SK-N-SH treated with all-trans-retinoic acid at 6 μM for 48 hours (cell line): ENCODE results near the gene HAVCR2.

Experiments
- ATAC-seq: fragments of 200-7000 bp; cut with Tn5 transposase; 3 replicates; pipeline ENCODE4 v1.9.1; 2020; ENCODE audit warnings: mild to moderate bottlenecking, moderate library complexity
- ARNTL ChIP-seq: fragments of 450-650 bp; formaldehyde crosslinking; IDR thresholded peaks from 2 replicates; pipeline ENCODE4 v1.5.0; 2020; ENCODE audit warnings: low read depth, mild to moderate bottlenecking, moderate library complexity, borderline replicate concordance
- BACH2 ChIP-seq: fragments of 250-450 bp; sonication (Bioruptor Pico); IDR thresholded peaks from 2 replicates; pipeline ENCODE4 v1.9.0; 2021; ENCODE audit warnings: mild to moderate bottlenecking, borderline replicate concordance
- CSDC2 ChIP-seq: fragments of 250-450 bp; sonication (Bioruptor Pico); IDR thresholded peaks from 2 replicates; pipeline ENCODE4 v1.5.0; 2020; ENCODE audit warnings: mild to moderate bottlenecking, moderate library complexity
- ESRRG ChIP-seq: fragments of 250-450 bp; sonication (Bioruptor Pico); IDR thresholded peaks from 2 replicates; pipeline ENCODE4 v1.6.1; 2021; ENCODE audit warnings: mild to moderate bottlenecking
- GLIS3 ChIP-seq: fragments of 250-450 bp; sonication (Bioruptor Pico); IDR thresholded peaks from 2 replicates; pipeline ENCODE4 v1.5.0; 2020; ENCODE audit warnings: mild to moderate bottlenecking, moderate library complexity
- OSR1 ChIP-seq: fragments of 250-450 bp; sonication (Bioruptor Pico); IDR thresholded peaks from 2 replicates; pipeline ENCODE4 v1.8.0; 2022; ENCODE audit warnings: moderate library complexity, mild to moderate bottlenecking, inconsistent platforms
- PATZ1 ChIP-seq: fragments of 250-450 bp; sonication (Bioruptor Pico); IDR thresholded peaks from 2 replicates; pipeline ENCODE4 v1.8.0; 2020; ENCODE audit warnings: mild to moderate bottlenecking, moderate library complexity, borderline replicate concordance
- POU6F1 ChIP-seq: fragments of 250-450 bp; sonication (Bioruptor Pico); IDR thresholded peaks from 2 replicates; pipeline ENCODE4 v1.8.0; 2021; ENCODE audit warnings: low read depth, mild to moderate bottlenecking, moderate library complexity, borderline replicate concordance
- PPARA ChIP-seq: fragments of 250-450 bp; sonication (Bioruptor Pico); IDR thresholded peaks from 2 replicates; pipeline ENCODE4 v1.5.0; 2020; ENCODE audit warnings: mild to moderate bottlenecking, borderline replicate concordance
- RARB ChIP-seq: fragments of 250-450 bp; sonication (Bioruptor Pico); IDR thresholded peaks from 2 replicates; pipeline ENCODE4 v1.8.0; 2021; ENCODE audit warnings: mild to moderate bottlenecking, moderate library complexity
- SNAI2 ChIP-seq: fragments of 250-450 bp; sonication (Bioruptor Pico); IDR thresholded peaks from 2 replicates; pipeline ENCODE4 v1.5.0; 2020; ENCODE audit warnings: mild to moderate bottlenecking, moderate library complexity
- TCF4 ChIP-seq: fragments of 250-450 bp; sonication (Bioruptor Pico); IDR thresholded peaks from 2 replicates; pipeline ENCODE4 v1.8.0; 2021; ENCODE audit warnings: mild to moderate bottlenecking, moderate library complexity, borderline replicate concordance
- TOX ChIP-seq: fragments of 250-450 bp; sonication (Bioruptor Pico); IDR thresholded peaks from 2 replicates; pipeline ENCODE4 v1.8.0; 2021; ENCODE audit warnings: mild to moderate bottlenecking, moderate library complexity, borderline replicate concordance
- TSHZ2 ChIP-seq: fragments of 250-450 bp; sonication (Bioruptor Pico); IDR thresholded peaks from 2 replicates; pipeline ENCODE4 v1.5.0; 2020; ENCODE audit warnings: mild to moderate bottlenecking, moderate library complexity
- ZC3H10 ChIP-seq: fragments of 250-450 bp; sonication (Bioruptor Pico); IDR thresholded peaks from 2 replicates; pipeline ENCODE4 v1.5.1; 2021; ENCODE audit warnings: mild to moderate bottlenecking, moderate library complexity
- ZFP3 ChIP-seq: fragments of 250-450 bp; sonication (Bioruptor Pico); IDR thresholded peaks from 2 replicates; pipeline ENCODE4 v1.5.0; 2020; ENCODE audit warnings: mild to moderate bottlenecking, moderate library complexity
- ZFP30 ChIP-seq: fragments of 450-650 bp; formaldehyde crosslinking; IDR thresholded peaks from 2 replicates; pipeline ENCODE4 v1.5.0; 2022; ENCODE audit warnings: mild to moderate bottlenecking, moderate library complexity
- ZNF565 ChIP-seq: fragments of 450-650 bp; formaldehyde crosslinking; conservative IDR thresholded peaks from 2 replicates; pipeline ENCODE4 v1.5.0; 2020; ENCODE audit warnings: low read depth, mild to moderate bottlenecking, moderate library complexity
- ZNF70 ChIP-seq: fragments of 450-650 bp; formaldehyde crosslinking; IDR thresholded peaks from 2 replicates; pipeline ENCODE4 v1.5.0; 2020; ENCODE audit warnings: mild to moderate bottlenecking, moderate library complexity
- ZNF8 ChIP-seq: fragments of 450-650 bp; formaldehyde crosslinking; IDR thresholded peaks from 2 replicates; pipeline ENCODE4 v1.5.0; 2020; ENCODE audit warnings: mild to moderate bottlenecking, moderate library complexity
- TF ChIP-seq, protein P1 (sequence below): fragments of 250-450 bp; sonication (Bioruptor Pico); IDR thresholded peaks from 2 replicates; pipeline ENCODE4 v1.5.1; 2021; ENCODE audit warnings: mild to moderate bottlenecking, moderate library complexity

Gene HAVCR2

GRCh38 chr5:157121709-157122108 lies 12.9 kb upstream of the HAVCR2 start:
- TF ChIP-seq ZC3H10 (CRISPR knock-in tag), result no peak
- TF ChIP-seq ZNF565 (CRISPR knock-in tag), result no peak
- TF ChIP-seq ZNF8 (CRISPR knock-in tag), result no peak
- TF ChIP-seq, protein P1, sequence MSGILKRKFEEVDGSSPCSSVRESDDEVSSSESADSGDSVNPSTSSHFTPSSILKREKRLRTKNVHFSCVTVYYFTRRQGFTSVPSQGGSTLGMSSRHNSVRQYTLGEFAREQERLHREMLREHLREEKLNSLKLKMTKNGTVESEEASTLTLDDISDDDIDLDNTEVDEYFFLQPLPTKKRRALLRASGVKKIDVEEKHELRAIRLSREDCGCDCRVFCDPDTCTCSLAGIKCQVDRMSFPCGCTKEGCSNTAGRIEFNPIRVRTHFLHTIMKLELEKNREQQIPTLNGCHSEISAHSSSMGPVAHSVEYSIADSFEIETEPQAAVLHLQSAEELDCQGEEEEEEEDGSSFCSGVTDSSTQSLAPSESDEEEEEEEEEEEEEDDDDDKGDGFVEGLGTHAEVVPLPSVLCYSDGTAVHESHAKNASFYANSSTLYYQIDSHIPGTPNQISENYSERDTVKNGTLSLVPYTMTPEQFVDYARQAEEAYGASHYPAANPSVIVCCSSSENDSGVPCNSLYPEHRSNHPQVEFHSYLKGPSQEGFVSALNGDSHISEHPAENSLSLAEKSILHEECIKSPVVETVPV (CRISPR knock-in tag), result no peak
- TF ChIP-seq ZFP3 (CRISPR knock-in tag), result no peak
- TF ChIP-seq SNAI2, result no peak
- no peak for TF ChIP-seq TOX (CRISPR knock-in tag)
- TF ChIP-seq OSR1 (CRISPR knock-in tag), result no peak
- no peak for TF ChIP-seq POU6F1 (CRISPR knock-in tag)
- TF ChIP-seq RARB (CRISPR knock-in tag), result no peak
- ATAC-seq, result no peak

- ATAC-seq, result no peak
- no peak for TF ChIP-seq PPARA
- no peak for TF ChIP-seq TSHZ2 (CRISPR knock-in tag)
- TF ChIP-seq, protein P1 (CRISPR knock-in tag), result no peak
- no peak for TF ChIP-seq GLIS3 (CRISPR knock-in tag)
- TF ChIP-seq PATZ1 (CRISPR knock-in tag), result no peak
- no peak for TF ChIP-seq ZFP30 (CRISPR knock-in tag)
- TF ChIP-seq ZNF70 (CRISPR knock-in tag), result no peak
- TF ChIP-seq ZNF8 (CRISPR knock-in tag), result no peak
- no peak for TF ChIP-seq BACH2 (CRISPR knock-in tag)
- no peak for TF ChIP-seq TOX (CRISPR knock-in tag)
- no peak for TF ChIP-seq CSDC2
- no peak for TF ChIP-seq SNAI2
- no peak for TF ChIP-seq OSR1 (CRISPR knock-in tag)
- TF ChIP-seq ZC3H10 (CRISPR knock-in tag), result no peak
- TF ChIP-seq RARB (CRISPR knock-in tag), result no peak
- no peak for TF ChIP-seq TCF4 (CRISPR knock-in tag)
- TF ChIP-seq ZFP3 (CRISPR knock-in tag), result no peak
- no peak for TF ChIP-seq ZNF565 (CRISPR knock-in tag)
- no peak for TF ChIP-seq ARNTL (CRISPR knock-in tag)
- TF ChIP-seq, all 23 proteins: peak for 0
Measured at GRCh38 chr5:157120102-157120501, 11.3 kb upstream of the HAVCR2 start.

DNA sequence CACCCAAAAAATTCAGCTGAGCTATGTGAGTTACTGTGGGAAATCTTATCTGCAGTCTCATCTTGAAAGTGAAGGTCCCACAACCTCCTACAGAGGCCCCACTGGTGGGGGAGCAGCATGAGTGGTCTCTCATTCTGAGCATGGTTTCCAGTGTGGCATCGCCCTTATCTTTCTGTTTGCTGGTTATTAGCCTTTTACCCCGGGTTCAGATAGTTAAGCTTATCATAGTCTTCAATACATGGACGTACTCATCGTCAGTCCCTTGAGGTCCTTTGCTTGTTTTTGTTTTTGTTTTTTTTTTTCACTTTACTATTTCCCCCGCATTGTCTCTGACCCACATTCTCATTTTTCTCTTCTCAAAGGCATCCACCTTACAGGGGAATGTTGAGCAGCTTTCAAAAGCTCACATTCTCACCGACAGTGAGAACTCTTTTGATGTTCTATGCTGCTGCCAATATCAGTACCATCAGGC lies 7.7 kb upstream of the HAVCR2 start:
- ATAC-seq, result no peak

More for the DNA sequence above, 7.7 kb upstream of the HAVCR2 start:
- TF ChIP-seq ESRRG (no peak), OSR1 (CRISPR knock-in tag) (no peak), ZC3H10 (CRISPR knock-in tag) (no peak)
